Central memory CD4-positive, alpha-beta T cell (primary cell): Measurements from ENCODE around the gene MINAR2.
A peak's percentile ranks its signal among the peaks of the same experiment; 100 is the strongest.

ENCODE experiments used
- DNase-seq: peaks from one replicate; pipeline ENCODE4 v3.0.0; 2022
- total RNA-seq, 3 experiments: gene quantifications; one replicate each; lab custom pipeline; 2026; lab: John Stamatoyannopoulos, UW

The MINAR2 gene, protein sequence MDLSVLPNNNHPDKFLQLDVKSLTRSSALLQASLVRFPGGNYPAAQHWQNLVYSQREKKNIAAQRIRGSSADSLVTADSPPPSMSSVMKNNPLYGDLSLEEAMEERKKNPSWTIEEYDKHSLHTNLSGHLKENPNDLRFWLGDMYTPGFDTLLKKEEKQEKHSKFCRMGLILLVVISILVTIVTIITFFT
- total RNA-seq: 0 reads per million in 3 experiments

DNA sequence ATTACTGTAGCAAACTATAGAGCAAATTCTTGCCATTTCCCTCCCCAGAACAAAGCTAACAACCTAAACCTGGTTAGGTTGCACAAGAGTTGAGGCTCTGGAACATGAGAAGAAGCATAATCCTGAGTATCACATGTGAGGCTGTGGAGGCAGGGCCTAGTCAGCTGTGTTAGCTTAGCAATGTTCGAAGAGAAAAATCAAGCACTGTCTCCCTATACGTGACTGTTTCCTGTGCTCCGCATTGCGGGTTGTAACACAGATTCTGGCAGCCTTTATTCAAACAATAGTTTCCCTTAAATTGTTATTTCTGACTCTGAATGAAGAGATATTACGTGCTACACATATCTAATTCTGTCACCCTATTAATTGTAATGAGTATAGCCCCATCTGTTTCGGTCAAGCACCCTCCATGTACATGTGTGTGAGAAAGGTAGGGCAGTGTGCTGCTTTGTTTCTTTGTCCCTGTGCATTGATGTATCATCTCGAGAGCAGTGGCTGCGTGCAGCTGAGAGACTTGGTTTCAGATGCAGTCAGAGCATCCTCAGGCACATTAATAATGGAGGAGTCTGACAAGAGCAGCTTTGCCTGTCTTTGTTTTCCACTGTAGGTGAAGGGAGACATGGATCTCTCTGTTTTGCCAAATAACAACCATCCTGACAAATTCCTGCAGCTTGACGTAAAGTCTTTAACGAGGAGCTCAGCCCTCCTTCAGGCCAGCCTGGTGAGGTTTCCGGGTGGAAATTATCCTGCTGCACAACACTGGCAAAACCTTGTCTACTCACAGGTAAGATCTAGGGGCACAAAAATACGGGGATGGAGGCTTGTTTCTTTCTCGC lies at the start of gene MINAR2:
Gene MINAR2 (plus strand): TSS at position 523 of the 836 bp plus-strand sequence. CDS start 97 bp downstream, at position 620.
- no peak for DNase-seq

- DNase-seq: no peak
These were observed 49.2 kb upstream of the MINAR2 start for GRCh38 chr5:129698661-129699060.

- no peak for DNase-seq
These were observed 31.7 kb upstream of the MINAR2 start for GRCh38 chr5:129716235-129716634.

DNA sequence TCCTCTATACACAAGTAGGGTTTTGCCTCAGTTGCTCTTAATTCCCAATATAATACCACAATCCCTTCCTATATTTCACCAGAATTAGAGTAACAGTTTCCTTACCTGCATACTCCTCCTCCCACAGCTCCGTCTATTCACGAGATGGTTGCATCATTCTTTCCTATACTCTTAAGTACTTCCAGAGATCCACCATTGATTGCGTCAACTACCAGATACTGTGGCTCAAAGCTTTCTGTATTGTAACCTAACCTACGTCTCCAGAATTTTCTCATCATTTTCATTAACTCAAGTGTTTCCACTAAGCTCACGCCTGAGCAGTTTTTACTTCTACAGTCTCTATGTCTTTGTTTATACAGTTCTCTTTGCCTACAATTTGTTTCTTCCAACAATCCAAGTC lies 31.2 kb upstream of the MINAR2 start:
- no peak for DNase-seq

- DNase-seq: no peak
These were observed 30.1 kb upstream of the MINAR2 start for GRCh38 chr5:129717751-129718310.

DNA sequence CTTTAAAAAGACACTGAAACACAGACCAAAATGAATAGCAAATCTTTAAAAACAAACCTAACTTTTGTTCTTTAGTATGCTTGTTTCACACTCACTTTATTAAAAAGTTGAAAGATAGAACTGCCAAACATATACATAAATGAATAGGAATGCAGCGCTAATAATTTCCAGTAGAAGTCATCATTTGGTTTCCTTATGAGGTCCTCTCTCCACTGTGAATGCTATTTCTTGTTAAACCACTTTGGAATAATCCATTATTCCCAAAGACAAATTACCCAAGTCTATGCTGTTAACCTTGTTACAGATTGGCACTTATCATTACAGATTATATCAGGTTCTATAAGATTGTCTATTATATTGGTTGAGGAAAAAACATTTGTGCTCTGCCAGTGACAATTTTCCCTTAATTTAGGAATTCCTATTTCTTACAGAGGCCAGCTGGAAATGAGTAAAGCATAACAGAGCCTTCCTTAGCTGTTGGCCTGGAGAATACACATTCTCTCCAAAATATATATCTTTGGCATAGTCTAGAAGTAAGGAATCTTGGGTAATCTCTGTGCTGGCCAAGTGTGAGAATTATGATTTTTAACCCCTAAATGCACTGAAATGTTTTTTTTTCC lies 29.3 kb upstream of the MINAR2 start:
- DNase-seq: no peak

DNA sequence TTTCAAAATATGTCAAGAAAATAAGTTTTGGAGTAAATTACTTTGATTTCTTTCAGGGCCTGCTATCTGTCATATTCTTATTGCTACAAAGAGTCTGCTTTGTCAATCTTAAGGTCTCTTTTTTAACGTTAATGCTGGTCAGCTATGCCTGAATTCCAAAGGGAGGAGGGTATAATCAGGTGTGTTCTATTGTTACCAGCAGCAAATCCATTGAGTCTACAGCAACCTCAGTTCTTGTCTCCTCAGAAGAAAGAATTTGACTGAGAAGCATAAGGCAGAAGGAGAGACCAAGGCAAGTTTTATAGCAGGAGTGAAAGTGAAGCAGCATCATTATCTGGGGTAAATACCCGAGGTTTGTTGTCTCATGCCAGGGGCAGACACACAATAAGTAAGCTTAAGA lies 23.7 kb upstream of the MINAR2 start:
- DNase-seq: no peak

GRCh38 chr5:129724647-129725046 lies 23.2 kb upstream of the MINAR2 start:
- DNase-seq: no peak

DNA sequence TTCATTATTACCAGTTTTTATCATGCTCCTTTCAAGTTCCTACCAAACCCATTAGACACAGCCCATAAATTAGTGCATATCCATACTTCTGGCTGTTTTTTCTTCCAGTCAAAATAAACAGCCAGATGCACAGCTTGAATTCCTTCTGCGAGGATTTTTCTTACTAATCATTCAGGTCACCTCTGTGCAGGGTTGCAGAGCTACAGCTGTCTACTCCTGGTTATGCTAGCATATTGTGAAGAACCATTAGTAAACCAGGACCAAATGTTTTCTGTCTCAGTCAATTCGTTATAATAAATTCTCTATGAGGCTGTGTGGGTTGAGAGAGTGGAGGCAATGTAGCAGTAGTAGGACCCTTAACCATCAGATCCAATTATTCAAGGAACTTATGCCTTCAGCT lies 8.1 kb upstream of the MINAR2 start:
- DNase-seq: no peak

DNA sequence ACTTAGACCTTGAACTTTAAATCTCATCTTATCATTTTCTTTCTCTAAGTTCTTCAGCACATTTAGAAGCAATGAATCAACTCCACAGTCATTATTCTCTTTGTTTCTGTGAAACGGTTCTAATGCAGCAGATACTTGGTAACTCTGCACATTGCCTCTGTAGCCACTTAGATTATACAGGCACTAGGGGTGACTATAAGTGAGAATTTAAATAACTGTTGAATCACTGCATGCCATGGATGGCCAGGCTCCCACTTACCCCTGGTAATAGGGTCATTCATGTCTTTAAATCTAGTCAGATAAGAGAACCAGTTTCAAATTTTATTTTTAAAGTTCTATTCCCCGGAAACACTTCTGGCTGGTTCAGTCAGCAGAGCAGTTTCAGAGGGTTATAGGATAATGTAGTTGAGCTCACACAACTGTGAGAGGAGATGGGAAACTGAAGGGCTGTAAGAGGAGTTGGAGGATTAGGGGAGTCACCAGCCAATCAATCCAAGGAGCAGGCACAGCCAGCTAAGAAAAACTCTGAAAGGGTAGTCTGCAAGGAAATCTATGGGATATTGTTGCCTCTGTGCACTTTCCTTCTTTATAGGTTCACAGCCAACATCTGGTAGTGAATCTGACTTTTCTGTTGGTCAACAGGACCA lies 4.2 kb upstream of the MINAR2 start:
- no peak for DNase-seq

DNA sequence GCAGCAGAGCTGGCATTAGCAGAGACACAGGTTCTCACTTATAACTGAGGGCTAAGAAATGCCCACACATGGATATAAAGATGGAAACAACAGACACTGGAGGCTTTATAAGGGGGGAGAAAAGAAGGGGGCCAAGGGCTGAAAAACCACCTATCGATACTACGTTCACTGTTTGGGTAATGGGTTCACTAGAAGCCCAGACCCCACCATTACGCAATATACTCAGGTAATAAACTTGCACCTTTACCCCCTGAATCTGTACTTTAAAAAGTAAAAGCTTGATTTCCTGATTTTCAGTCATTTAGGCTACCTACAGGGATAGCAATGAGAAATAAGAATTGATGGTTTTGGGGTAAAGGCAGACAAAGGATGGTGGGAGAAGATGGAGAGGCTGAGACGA lies 1.9 kb upstream of the MINAR2 start:
- DNase-seq: no peak

DNA sequence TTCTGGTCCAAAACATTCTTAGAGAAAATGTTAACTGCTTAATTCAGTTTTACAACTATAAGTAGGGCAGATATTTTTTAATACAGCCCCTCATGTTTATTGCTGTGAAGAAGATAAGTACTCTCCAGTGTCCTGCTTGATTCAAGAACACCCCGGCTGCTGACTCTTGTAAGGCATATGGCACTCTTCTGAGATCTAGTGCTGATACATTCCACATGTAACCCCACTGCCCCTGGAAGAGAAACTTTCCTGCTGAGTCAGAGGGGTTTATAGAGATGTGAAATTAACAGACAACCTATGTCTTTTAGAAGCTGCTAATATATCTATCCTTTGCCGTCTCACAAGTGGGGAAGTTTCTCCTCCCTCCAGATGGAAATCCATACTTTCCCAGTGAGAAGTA lies 1.0 kb upstream of the MINAR2 start:
- DNase-seq: no peak

- no peak for DNase-seq
These were observed 1.3 kb downstream of the MINAR2 start for GRCh38 chr5:129748913-129749880.

- DNase-seq: no peak
These were observed 12.9 kb downstream of the MINAR2 start for GRCh38 chr5:129760636-129761325.

DNA sequence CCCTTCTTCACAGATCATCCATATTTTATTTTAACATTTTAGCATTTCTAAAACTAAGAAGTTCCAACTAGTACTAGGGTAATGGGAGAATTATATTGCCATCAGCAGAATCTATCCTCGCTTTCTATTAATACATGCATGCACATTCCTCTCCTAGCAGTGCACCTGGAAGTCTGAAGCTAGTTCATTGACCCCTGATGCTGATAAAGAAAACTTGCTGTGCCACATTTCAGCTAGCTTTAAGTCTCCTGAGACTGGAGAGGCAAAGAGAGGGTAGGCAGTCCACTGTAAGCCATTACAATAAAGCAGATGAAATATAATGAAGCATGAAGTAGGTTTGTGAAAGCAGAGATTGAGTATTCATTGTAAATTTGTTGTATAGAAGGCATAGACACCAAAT lies 15.8 kb downstream of the MINAR2 start:
- DNase-seq: no peak

- no peak for DNase-seq
These were observed 18.9 kb downstream of the MINAR2 start for GRCh38 chr5:129766798-129767197.

GRCh38 chr5:129767927-129768380 lies 20.1 kb downstream of the MINAR2 start:
- DNase-seq: peak; percentile 52

DNA sequence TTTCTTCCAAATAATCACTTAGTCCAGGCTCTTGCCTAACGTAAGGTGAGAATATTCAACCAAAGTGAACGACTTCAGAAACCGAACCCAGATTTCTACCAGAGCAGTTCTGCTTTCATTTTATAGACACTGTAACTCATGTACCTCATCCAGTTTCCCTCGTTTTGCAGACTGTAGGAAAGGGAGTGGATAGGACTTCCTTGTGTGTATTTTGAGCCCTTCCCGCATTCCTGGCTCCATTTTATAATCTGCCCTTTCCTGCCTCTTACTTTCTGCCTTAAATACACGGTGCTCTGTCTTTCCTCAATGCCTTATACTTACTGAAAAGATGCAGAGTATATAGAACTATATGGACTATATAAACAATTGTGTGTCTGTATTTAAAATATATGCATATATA lies 20.8 kb downstream of the MINAR2 start:
- DNase-seq: no peak

DNA sequence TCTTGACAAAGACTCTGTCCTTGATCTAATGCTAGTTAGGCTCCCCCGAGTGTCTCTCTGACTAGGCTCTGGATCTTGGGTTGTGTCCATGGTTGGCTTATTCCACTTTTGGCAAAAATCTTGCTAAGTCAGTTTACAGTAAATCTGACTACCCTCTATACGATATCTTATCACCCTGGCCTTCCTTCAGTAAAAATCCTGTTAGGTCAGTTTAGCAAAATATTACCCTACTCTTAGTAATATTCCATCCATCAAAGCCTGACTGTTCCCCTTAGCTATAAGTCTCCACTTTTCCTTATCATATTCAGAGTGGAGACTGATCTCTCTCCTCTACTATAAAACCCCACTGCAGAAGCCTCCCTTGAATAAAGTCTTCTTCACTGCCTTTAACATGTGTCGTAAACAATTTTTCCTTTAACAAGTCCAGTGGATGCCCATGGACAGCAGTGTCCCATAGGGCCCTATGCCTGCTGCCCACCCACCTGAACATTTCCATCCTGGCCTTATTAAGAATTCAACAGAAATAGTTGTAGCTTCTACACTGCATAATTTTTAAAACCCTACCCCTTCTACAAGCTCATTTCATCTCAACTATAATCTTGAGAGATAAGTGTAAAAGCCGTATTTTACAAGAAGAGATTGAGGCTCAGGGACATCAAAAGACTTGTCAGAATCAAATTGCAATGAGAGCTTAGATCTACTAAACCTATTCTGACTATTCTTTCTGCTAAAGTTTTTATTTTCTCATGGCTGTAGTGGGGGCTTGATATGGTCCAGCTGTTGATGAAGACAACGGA lies 22.3 kb downstream of the MINAR2 start:
- DNase-seq: no peak
